Osteocyte (in vitro differentiated cells): ENCODE measurements around the gene ZNF217. TPM values are rescaled to one million over a fixed set of nuclear protein-coding genes. Genes with fewer than 3 reads are reported as not detected.
A peak's percentile ranks its signal among the peaks of the same experiment; 100 is the strongest.
"Not testable (repeated sequence)": the region's sequence is repeated elsewhere in the genome, so short reads cannot be mapped to it uniquely, and the experiment has no call there.

Source experiments
- DNase-seq: peaks from one replicate; pipeline ENCODE4 v3.0.0; 2021; ENCODE audit warnings: mixed read lengths; ENCODE audit not compliant: unreplicated experiment; ENCODE audit errors: extremely low spot score
- H3K27ac Mint-ChIP-seq: one replicate; pipeline ENCODE4 v1.8.0; 2021; ENCODE audit warnings: mild to moderate bottlenecking, mixed read lengths; ENCODE audit not compliant: unreplicated experiment
- H3K27me3 Mint-ChIP-seq: one replicate; pipeline ENCODE4 v1.8.0; 2021; ENCODE audit warnings: mixed read lengths; ENCODE audit not compliant: unreplicated experiment
- H3K36me3 Mint-ChIP-seq: one replicate; pipeline ENCODE4 v1.8.0; 2021; ENCODE audit warnings: mixed read lengths; ENCODE audit not compliant: unreplicated experiment
- H3K4me1 Mint-ChIP-seq: one replicate; pipeline ENCODE4 v1.8.0; 2021; ENCODE audit warnings: mixed read lengths; ENCODE audit not compliant: unreplicated experiment
- H3K4me3 Mint-ChIP-seq: one replicate; pipeline ENCODE4 v1.8.0; 2021; ENCODE audit warnings: mild to moderate bottlenecking, moderate library complexity, mixed read lengths; ENCODE audit not compliant: unreplicated experiment
- H3K9me3 Mint-ChIP-seq: one replicate; pipeline ENCODE4 v1.8.0; 2021; ENCODE audit warnings: mixed read lengths; ENCODE audit not compliant: unreplicated experiment
- CTCF ChIP-seq: fragments of 200-600 bp; sonication (generic); IDR thresholded peaks from 2 replicates; pipeline ENCODE4 v1.5.0; 2021; ENCODE audit warnings: antibody characterized with exemption, mild to moderate bottlenecking, moderate library complexity
- total RNA-seq: library from RNA; stranded (reverse); gene quantifications from 2 replicates; pipeline ENCODE4 v1.2.1, GENCODE V29; 2021

Gene ZNF217
- total RNA-seq, 1 donor from 2014 or later: 44.3 TPM

- Mint-ChIP-seq H3K27ac (peak overlapping the region; percentile 98), H3K4me3 (peak overlapping the region; percentile 70), H3K36me3 (no peaks in the 10 kb centered on the region), H3K9me3 (no peaks in the 10 kb centered on the region), H3K4me1 (peaks cover 35% of the 10 kb centered on the region), H3K27me3 (no peaks in the 10 kb centered on the region)
- TF ChIP-seq CTCF: no peak
- DNase-seq: no peak
These were observed 29.5 kb upstream of the ZNF217 start for GRCh38 chr20:53623134-53623453.

- no peak for DNase-seq
- H3K36me3 Mint-ChIP-seq: no peaks in the 10 kb centered on the region
- no peaks in the 10 kb centered on the region for H3K27me3 Mint-ChIP-seq
- TF ChIP-seq CTCF: no peak
- H3K9me3 Mint-ChIP-seq: no peaks in the 10 kb centered on the region
- H3K27ac Mint-ChIP-seq: peak overlapping the region; percentile 98
- peaks cover 35% of the 10 kb centered on the region for H3K4me1 Mint-ChIP-seq
- H3K4me3 Mint-ChIP-seq: peak overlapping the region; percentile 70
These were observed 28.9 kb upstream of the ZNF217 start for GRCh38 chr20:53622247-53623133.

GRCh38 chr20:53621482-53622246 is 28.0 kb upstream of the ZNF217 start:
- H3K4me1 Mint-ChIP-seq: peaks cover 35% of the 10 kb centered on the region
- H3K27ac Mint-ChIP-seq: peak overlapping the region; percentile 98
- no peak overlapping the region for H3K4me3 Mint-ChIP-seq
- no peaks in the 10 kb centered on the region for H3K36me3 Mint-ChIP-seq
- no peak for TF ChIP-seq CTCF
- no peak for DNase-seq
- H3K27me3 Mint-ChIP-seq: no peaks in the 10 kb centered on the region
- no peaks in the 10 kb centered on the region for H3K9me3 Mint-ChIP-seq

GRCh38 chr20:53618490-53619000 is 24.9 kb upstream of the ZNF217 start:
- H3K36me3 Mint-ChIP-seq, H3K9me3 Mint-ChIP-seq, H3K27ac Mint-ChIP-seq, DNase-seq, H3K27me3 Mint-ChIP-seq, H3K4me3 Mint-ChIP-seq: not testable (repeated sequence)
- peaks cover 33% of the 10 kb centered on the region for H3K4me1 Mint-ChIP-seq

GRCh38 chr20:53617791-53618489 is 24.3 kb upstream of the ZNF217 start:
- no peaks in the 10 kb centered on the region for H3K27me3 Mint-ChIP-seq
- no peaks in the 10 kb centered on the region for H3K36me3 Mint-ChIP-seq
- no peak for DNase-seq
- H3K4me3 Mint-ChIP-seq: no peak overlapping the region
- H3K4me1 Mint-ChIP-seq: peaks cover 33% of the 10 kb centered on the region
- no peak overlapping the region for H3K27ac Mint-ChIP-seq
- H3K9me3 Mint-ChIP-seq: no peaks in the 10 kb centered on the region
- TF ChIP-seq CTCF: no peak

- DNase-seq, H3K27me3 Mint-ChIP-seq, H3K27ac Mint-ChIP-seq, H3K36me3 Mint-ChIP-seq, H3K4me3 Mint-ChIP-seq, H3K9me3 Mint-ChIP-seq: not testable (repeated sequence)
- H3K4me1 Mint-ChIP-seq: peaks cover 22% of the 10 kb centered on the region
These were observed 22.9 kb upstream of the ZNF217 start for GRCh38 chr20:53616489-53616888.
